ENCODE measurements around the gene STAG2.

STAG2 gene

DNA sequence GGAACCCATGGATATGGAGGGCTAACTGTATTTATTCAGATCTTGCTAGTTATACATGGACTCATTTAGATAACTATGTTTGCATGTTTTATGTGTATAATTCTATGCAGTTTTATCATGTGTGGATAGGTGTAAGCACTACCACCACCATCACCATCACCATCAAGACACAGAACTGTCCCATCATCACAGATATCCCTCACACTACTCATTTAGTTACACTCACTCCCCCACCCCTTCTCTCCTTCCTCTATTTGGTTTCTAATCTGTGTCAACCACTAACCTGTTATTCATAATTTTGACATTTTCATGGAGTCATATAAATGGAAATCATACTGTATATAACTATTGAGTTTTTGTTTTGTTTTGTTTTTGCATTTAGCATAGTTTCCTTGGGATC lies 43.7 kb downstream of the STAG2 start:
- no peak for DNase-seq (ENCODE audit: low read depth)
- no peak overlapping the region for H3K4me3 ChIP-seq (replicated peaks; ENCODE audit: low read depth, low read length)
- TF ChIP-seq, protein P1, sequence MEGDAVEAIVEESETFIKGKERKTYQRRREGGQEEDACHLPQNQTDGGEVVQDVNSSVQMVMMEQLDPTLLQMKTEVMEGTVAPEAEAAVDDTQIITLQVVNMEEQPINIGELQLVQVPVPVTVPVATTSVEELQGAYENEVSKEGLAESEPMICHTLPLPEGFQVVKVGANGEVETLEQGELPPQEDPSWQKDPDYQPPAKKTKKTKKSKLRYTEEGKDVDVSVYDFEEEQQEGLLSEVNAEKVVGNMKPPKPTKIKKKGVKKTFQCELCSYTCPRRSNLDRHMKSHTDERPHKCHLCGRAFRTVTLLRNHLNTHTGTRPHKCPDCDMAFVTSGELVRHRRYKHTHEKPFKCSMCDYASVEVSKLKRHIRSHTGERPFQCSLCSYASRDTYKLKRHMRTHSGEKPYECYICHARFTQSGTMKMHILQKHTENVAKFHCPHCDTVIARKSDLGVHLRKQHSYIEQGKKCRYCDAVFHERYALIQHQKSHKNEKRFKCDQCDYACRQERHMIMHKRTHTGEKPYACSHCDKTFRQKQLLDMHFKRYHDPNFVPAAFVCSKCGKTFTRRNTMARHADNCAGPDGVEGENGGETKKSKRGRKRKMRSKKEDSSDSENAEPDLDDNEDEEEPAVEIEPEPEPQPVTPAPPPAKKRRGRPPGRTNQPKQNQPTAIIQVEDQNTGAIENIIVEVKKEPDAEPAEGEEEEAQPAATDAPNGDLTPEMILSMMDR (IDR thresholded peaks at IDR 0.05; ENCODE audit: low read length, missing control alignments), result no peak

DNA sequence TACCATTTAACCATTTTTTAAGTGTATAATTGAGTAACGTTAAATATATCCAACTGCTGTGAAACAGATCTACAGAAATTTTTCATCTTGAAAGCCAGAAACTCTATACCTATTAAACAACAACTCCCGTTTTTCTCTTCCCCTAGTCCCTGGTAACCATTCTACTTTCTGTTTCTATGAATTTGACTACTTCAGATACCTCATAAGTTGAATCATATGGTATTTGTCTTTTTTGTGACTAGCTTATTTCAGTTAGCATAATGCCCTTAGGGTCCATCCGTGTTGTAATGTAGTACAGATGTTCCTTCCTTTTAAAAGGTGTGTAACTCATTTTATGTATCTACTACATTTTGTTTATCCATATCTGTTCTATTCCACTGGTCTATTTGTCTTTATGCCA lies 48.7 kb downstream of the STAG2 start:
- H3K4me3 ChIP-seq (replicated peaks; ENCODE audit: low read depth, low read length), result no peak overlapping the region
- TF ChIP-seq, protein P1 (IDR thresholded peaks at IDR 0.05; ENCODE audit: low read length, missing control alignments), result no peak
- DNase-seq (ENCODE audit: low read depth), result no peak

DNA sequence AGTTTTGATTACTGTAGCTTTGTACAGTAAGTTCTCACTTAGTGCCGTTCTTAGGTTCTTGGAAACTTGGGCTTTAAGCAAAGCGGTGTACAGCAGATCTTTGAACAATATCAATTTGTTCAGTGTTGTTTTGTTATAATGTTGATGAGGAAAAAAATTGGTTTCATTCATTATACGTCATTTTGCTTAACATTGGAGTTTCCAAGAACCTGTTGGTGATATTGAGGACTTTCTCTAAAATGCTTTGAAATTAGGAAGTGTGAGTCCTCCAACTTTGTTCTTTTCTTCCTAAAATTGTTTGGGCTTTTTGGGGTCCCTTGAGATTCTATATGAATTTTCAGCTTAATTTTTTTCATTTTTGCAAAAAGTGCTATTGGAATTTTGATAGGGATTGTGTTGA lies 49.1 kb downstream of the STAG2 start:
- TF ChIP-seq, protein P1 (IDR thresholded peaks at IDR 0.05; ENCODE audit: low read length, missing control alignments), result no peak
- H3K4me3 ChIP-seq (replicated peaks; ENCODE audit: low read depth, low read length), result no peak overlapping the region
- no peak for DNase-seq (ENCODE audit: low read depth)

DNA sequence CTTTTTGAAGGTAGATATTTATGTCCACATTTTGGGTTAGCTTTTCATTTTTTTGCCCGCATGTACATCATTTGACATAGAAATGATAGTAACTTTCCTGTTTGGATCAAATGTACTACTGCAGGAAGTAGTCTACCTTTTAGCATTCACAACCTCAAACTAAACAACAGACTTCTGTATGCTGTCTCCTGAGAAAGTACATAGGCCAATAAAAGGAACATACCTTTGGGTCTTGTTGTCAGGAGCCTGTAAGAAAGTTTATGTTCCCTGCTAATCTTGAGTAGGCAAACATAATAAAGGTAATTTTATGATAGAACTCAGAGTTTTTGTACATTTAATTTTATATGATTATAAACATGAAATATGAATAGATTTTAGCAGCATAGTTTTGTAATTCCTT lies 54.2 kb downstream of the STAG2 start:
- TF ChIP-seq, protein P1 (IDR thresholded peaks at IDR 0.05; ENCODE audit: low read length, missing control alignments), result no peak
- DNase-seq (ENCODE audit: low read depth), result no peak
- H3K4me3 ChIP-seq (replicated peaks; ENCODE audit: low read depth, low read length), result no peak overlapping the region

DNA sequence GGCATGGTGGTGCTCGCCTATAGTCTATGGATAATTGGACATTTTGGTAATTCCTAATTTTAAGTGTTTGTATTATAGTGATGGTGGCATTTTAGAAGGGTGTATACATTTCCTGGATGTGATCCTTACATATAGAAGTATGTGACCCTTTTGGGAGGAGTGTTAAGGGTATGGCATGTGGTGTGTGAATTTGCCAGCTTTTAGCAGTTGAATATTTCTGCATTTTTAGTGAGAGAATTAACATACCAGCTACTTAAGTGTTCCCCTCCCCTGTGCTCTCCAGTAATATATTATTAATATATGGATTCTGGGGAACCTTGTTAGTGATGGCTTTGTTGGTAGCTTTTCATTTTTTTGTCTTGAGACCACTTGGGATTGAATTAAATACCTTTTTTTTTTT lies 55.3 kb downstream of the STAG2 start:
- TF ChIP-seq, protein P1 (IDR thresholded peaks at IDR 0.05; ENCODE audit: low read length, missing control alignments), result no peak
- no peak for DNase-seq (ENCODE audit: low read depth)
- no peak overlapping the region for H3K4me3 ChIP-seq (replicated peaks; ENCODE audit: low read depth, low read length)

DNA sequence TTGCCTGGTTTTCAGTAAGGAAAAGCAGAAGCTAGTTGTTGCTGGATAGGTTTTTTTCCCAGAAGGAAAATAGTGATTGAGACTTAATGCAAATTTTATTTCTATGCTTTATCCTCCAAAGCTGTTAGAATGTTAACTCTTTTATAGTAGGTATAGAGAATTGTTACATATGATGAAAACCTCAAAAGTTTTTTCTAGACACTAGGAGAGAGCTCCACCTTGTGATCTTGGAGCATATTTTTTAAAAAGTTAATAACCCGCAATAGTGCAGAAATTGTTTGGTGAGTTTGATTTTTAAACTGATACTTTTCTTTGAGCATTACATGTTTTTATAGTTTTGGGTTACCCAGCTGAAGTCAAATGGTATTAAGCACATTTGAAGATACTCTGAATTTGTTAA lies 56.5 kb downstream of the STAG2 start:
- DNase-seq (ENCODE audit: low read depth), result peak; percentile 9
- TF ChIP-seq, protein P1 (IDR thresholded peaks at IDR 0.05; ENCODE audit: low read length, missing control alignments), result no peak
- no peak overlapping the region for H3K4me3 ChIP-seq (replicated peaks; ENCODE audit: low read depth, low read length)

DNA sequence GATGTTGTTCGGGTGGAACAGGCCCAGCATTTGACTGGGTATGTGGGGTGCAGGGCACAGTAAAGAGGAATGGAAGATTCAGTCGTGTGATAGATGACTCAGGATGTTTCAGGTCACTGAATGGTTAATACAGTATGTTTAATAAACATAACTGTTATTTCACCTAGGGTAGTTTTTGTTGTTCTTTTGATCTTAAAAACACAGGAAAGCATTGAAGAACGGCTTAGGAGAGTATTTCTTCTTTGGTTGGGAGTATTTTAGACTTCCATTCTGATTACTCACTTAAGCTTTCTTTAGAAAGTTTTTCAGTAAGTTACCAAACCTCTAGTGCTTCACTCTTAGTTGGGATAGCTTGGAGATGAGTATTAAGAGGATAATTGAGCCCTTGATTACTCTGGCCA lies 62.3 kb downstream of the STAG2 start:
- DNase-seq (ENCODE audit: low read depth), result peak; percentile 8
- TF ChIP-seq, protein P1 (IDR thresholded peaks at IDR 0.05; ENCODE audit: low read length, missing control alignments), result no peak
- no peak overlapping the region for H3K4me3 ChIP-seq (replicated peaks; ENCODE audit: low read depth, low read length)

Measured in fibroblast of pulmonary artery (primary cell).